Measurements from ENCODE around the gene KCMF1. TPM values are rescaled to one million over a fixed set of nuclear protein-coding genes. Genes with fewer than 3 reads are reported as not detected.

The KCMF1 gene
- total RNA-seq, 4 donors from 2014 or later, result 41.5 to 97.3 (median 55.5) TPM

DNA sequence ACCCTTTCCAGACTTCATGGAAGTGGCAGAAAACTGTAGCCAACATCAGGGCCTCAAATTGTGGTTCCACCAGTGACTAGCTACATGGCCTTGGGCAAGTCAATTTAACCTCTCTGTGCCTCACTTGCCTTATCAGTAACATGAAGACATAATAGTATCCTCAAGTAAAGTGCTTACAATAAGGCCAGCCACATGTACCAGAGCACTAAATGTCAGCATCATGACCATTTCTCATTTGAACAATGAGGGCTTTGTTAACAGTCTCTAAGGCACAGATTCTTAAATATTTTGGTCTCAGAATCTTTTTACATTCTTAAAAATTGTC is 5.8 kb upstream of the KCMF1 start:
- Histone ChIP-seq H3K27ac (no peak overlapping the region), H3K36me3 (no peaks in the 10 kb centered on the region), H3K27me3 (no peaks in the 10 kb centered on the region), H3K4me3 (no peak overlapping the region), H3K4me1 (peaks cover 17 to 40% (median 22%) of the 10 kb centered on the region in 4 donors), H3K9me3 (no peaks in the 10 kb centered on the region)
- TF ChIP-seq POLR2AphosphoS5 (IDR thresholded peaks at IDR 0.05) (no peak), POLR2A (IDR thresholded peaks at IDR 0.05) (no peak), EP300 (IDR thresholded peaks at IDR 0.05; ENCODE audit: low read depth) (no peak)
- TF ChIP-seq, protein P1, sequence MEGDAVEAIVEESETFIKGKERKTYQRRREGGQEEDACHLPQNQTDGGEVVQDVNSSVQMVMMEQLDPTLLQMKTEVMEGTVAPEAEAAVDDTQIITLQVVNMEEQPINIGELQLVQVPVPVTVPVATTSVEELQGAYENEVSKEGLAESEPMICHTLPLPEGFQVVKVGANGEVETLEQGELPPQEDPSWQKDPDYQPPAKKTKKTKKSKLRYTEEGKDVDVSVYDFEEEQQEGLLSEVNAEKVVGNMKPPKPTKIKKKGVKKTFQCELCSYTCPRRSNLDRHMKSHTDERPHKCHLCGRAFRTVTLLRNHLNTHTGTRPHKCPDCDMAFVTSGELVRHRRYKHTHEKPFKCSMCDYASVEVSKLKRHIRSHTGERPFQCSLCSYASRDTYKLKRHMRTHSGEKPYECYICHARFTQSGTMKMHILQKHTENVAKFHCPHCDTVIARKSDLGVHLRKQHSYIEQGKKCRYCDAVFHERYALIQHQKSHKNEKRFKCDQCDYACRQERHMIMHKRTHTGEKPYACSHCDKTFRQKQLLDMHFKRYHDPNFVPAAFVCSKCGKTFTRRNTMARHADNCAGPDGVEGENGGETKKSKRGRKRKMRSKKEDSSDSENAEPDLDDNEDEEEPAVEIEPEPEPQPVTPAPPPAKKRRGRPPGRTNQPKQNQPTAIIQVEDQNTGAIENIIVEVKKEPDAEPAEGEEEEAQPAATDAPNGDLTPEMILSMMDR (IDR thresholded peaks at IDR 0.05), result no peak
- intact Hi-C loops (cut with DNase I; ENCODE audit: low total_unique reads), result no loop called here
- DNase-seq, result no peak
- in situ Hi-C loops (cut with MboI; ENCODE audit: low pct_ligation_motif_present in 1 of 4, low pct_unique_long_range_greater_than_20kb in 1 of 4, low sequenced_read_pairs in 3 of 4), result no loop called here

GRCh38 chr2:84965827-84966226 is 5.1 kb upstream of the KCMF1 start:
- no peaks in the 10 kb centered on the region for H3K9me3 ChIP-seq
- H3K4me3 ChIP-seq, result no peak overlapping the region
- in situ Hi-C loops (cut with MboI; ENCODE audit: low pct_ligation_motif_present in 1 of 4, low pct_unique_long_range_greater_than_20kb in 1 of 4, low sequenced_read_pairs in 3 of 4) (no loop called here), intact Hi-C loops (cut with DNase I; ENCODE audit: low total_unique reads) (no loop called here)
- H3K36me3 ChIP-seq, result no peaks in the 10 kb centered on the region
- DNase-seq, result no peak
- peaks cover 17 to 35% (median 22%) of the 10 kb centered on the region in 4 donors for H3K4me1 ChIP-seq
- TF ChIP-seq, protein P1 (IDR thresholded peaks at IDR 0.05), result no peak
- TF ChIP-seq POLR2A (IDR thresholded peaks at IDR 0.05) (no peak), POLR2AphosphoS5 (IDR thresholded peaks at IDR 0.05) (no peak)
- no peak overlapping the region for H3K27ac ChIP-seq
- 92 to 97% methylated on average over 7 to 9 of the region's 9 CpGs for WGBS, 2 donors (ENCODE audit: low coverage in 1 of 2)
- H3K27me3 ChIP-seq, result no peaks in the 10 kb centered on the region

DNA sequence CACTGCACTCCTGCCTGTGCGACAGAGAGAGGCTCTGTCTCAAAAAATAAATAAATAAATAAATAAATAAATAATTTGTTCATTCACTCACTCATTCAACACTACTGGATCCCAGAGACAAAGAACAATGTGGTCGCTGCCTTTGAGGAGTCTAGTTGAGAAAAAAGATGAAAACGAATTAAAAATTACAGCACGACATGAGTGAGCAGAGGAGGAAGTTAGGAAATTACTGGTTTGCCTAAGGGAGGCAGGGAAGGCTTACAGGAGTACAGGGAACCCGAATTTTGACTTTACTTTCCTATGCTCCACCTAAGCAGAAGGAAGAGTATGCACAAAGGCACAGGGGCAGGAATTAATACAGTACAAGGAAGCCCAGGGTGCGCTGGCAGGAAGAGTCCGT is 4.2 kb upstream of the KCMF1 start:
- peaks cover 17 to 35% (median 22%) of the 10 kb centered on the region in 4 donors for H3K4me1 ChIP-seq
- TF ChIP-seq EP300 (IDR thresholded peaks at IDR 0.05; ENCODE audit: low read depth) (no peak), POLR2A (IDR thresholded peaks at IDR 0.05) (no peak), POLR2AphosphoS5 (IDR thresholded peaks at IDR 0.05) (no peak)
- TF ChIP-seq, protein P1 (IDR thresholded peaks at IDR 0.05), result no peak
- WGBS, 2 donors (ENCODE audit: low coverage in 1 of 2), result 90 to 92% methylated on average over 7 of the region's 7 CpGs

GRCh38 chr2:84969511-84970209 is 1.3 kb upstream of the KCMF1 start:
- 3 to 4% methylated on average over 6 to 10 of the region's 10 CpGs for WGBS, 2 donors (ENCODE audit: low coverage in 1 of 2)
- Histone ChIP-seq H3K27me3 (no peaks in the 10 kb centered on the region), H3K27ac (peak overlapping the region; percentile 97 to 99 (median 98)), H3K36me3 (no peaks in the 10 kb centered on the region), H3K4me1 (peaks cover 34 to 53% (median 35%) of the 10 kb centered on the region in 4 donors), H3K9me3 (no peaks in the 10 kb centered on the region), H3K4me3 (peak overlapping the region; percentile 81 to 98 (median 94))
- DNase-seq, result no peak
- in situ Hi-C loops (cut with MboI; ENCODE audit: low pct_ligation_motif_present in 1 of 4, low pct_unique_long_range_greater_than_20kb in 1 of 4, low sequenced_read_pairs in 3 of 4) (no loop called here), intact Hi-C loops (cut with DNase I; ENCODE audit: low total_unique reads) (no loop called here)
- TF ChIP-seq POLR2AphosphoS5 (IDR thresholded peaks at IDR 0.05), result peak in 1 of 3 donors; percentile 17
- TF ChIP-seq, protein P1 (IDR thresholded peaks at IDR 0.05), result no peak

More for the DNA sequence above, 4.2 kb upstream of the KCMF1 start:
- Histone ChIP-seq H3K27me3 (no peaks in the 10 kb centered on the region), H3K27ac (no peak overlapping the region), H3K36me3 (no peaks in the 10 kb centered on the region), H3K4me3 (no peak overlapping the region), H3K9me3 (no peaks in the 10 kb centered on the region)
- DNase-seq, result no peak
- in situ Hi-C loops (cut with MboI; ENCODE audit: low pct_ligation_motif_present in 1 of 4, low pct_unique_long_range_greater_than_20kb in 1 of 4, low sequenced_read_pairs in 3 of 4) (no loop called here), intact Hi-C loops (cut with DNase I; ENCODE audit: low total_unique reads) (no loop called here)

Data from transverse colon (tissue), 4 donors.